K562 (cell line): ENCODE measurements around the gene LRRC58. TPM values are rescaled to one million over a fixed set of nuclear protein-coding genes. Genes with fewer than 3 reads are reported as not detected.

ENCODE experiments used
- CHCHD3 ChIP-seq: fragments of 250-450 bp; sonication (Bioruptor Pico); IDR thresholded peaks from 2 replicates; pipeline ENCODE4 v2.1.2; 2022; ENCODE audit warnings: mild to moderate bottlenecking
- DACH1 ChIP-seq: fragments of 450-650 bp; IDR thresholded peaks from 2 replicates; pipeline ENCODE4 v1.6.1; 2018; ENCODE audit not compliant: partially characterized antibody
- E2F6 ChIP-seq, 2 experiments: IDR thresholded peaks; 2 replicates each; pipeline ENCODE4 v1.6.1; 2011; ENCODE audit warnings: borderline replicate concordance in 1 of 2, control low read depth in 1 of 2, low read depth in 1 of 2, low read length in 1 of 2, mild to moderate bottlenecking in 1 of 2, mixed read lengths in 1 of 2, moderate library complexity in 1 of 2; ENCODE audit not compliant: insufficient read depth in 1 of 2, insufficient read length in 1 of 2, poor library complexity in 1 of 2, severe bottlenecking in 1 of 2; ENCODE audit errors: extremely low read depth in 1 of 2
- FOXK1 ChIP-seq: sonication (generic); formaldehyde crosslinking; IDR thresholded peaks from 2 replicates; pipeline ENCODE4 v1.8.0; 2022; ENCODE audit warnings: missing genetic modification reagents, mild to moderate bottlenecking, borderline replicate concordance
- GTF2E2 ChIP-seq: fragments of 200-800 bp; sonication (Bioruptor generic); IDR thresholded peaks from 2 replicates; pipeline ENCODE4 v1.6.1; 2016; ENCODE audit warnings: missing genetic modification characterization, missing compliant biosample characterization
- HINFP ChIP-seq: fragments of 450-650 bp; conservative IDR thresholded peaks from 2 replicates; pipeline ENCODE4 v1.6.1; 2016; ENCODE audit warnings: missing genetic modification characterization, low read depth, mild to moderate bottlenecking, control low read depth, missing compliant biosample characterization
- KDM5B ChIP-seq: fragments of 200-600 bp; sonication (generic); IDR thresholded peaks from 2 replicates; pipeline ENCODE4 v1.6.1; 2012; ENCODE audit warnings: low read depth, mild to moderate bottlenecking, moderate library complexity, low read length, control low read depth, inconsistent platforms; ENCODE audit not compliant: insufficient replicate concordance
- MCM3 ChIP-seq: fragments of 450-650 bp; IDR thresholded peaks from 2 replicates; pipeline ENCODE4 v1.6.1; 2016
- NR2C2 ChIP-seq, 2 experiments: fragments of 200-800 bp in 1 of 2; sonication (Bioruptor generic) in 1 of 2; sonication (generic) in 1 of 2; formaldehyde crosslinking in 1 of 2; IDR thresholded peaks; 2 replicates each; pipeline versions ENCODE4 v1.6.1 to v1.8.0; 2016 to 2022; ENCODE audit warnings: mild to moderate bottlenecking in 1 of 2, missing compliant biosample characterization in 1 of 2, missing genetic modification characterization in 1 of 2, missing genetic modification reagents in 1 of 2
- STAT5B ChIP-seq: fragments of 250-450 bp; sonication (Bioruptor Pico); IDR thresholded peaks from 2 replicates; pipeline ENCODE4 v1.8.0; 2021; ENCODE audit warnings: mild to moderate bottlenecking, inconsistent platforms
- TARDBP ChIP-seq: fragments of 450-650 bp; IDR thresholded peaks from 2 replicates; pipeline ENCODE4 v1.6.1; 2016
- ZNF75A ChIP-seq: fragments of 450-650 bp; formaldehyde crosslinking; IDR thresholded peaks from 2 replicates; pipeline ENCODE4 v1.4.0; 2020; ENCODE audit warnings: mild to moderate bottlenecking
- ZNF830 ChIP-seq: fragments of 250-450 bp; sonication (Bioruptor Pico); IDR thresholded peaks from 2 replicates; pipeline ENCODE4 v1.5.0; 2021; ENCODE audit warnings: mild to moderate bottlenecking
- polyA plus RNA-seq, 8 experiments: library from polyadenylated mRNA; depleted of rRNA in 4 of 8; stranded (reverse) in 5 of 8; unstranded in 3 of 8; fragments of >200 nt; fragmentation: Nextera tagmentation in 2 of 8; fragmentation: Illumina TruSeq in 1 of 8; extraction: Ambion mirVana in 2 of 8; extraction: Trizol in 1 of 8; gene quantifications; 2 replicates each; pipeline versions ENCODE4 v1.2.1 to v1.2.3, GENCODE V29; 2011 to 2014; ENCODE audit warnings: inconsistent platforms in 1 of 8, missing spikeins in 1 of 8
- total RNA-seq, 7 experiments: library from RNA; depleted of rRNA in 6 of 7; stranded (reverse); fragments of >200 nt in 6 of 7; fragmentation: Illumina TruSeq in 2 of 7; extraction: Trizol in 2 of 7; gene quantifications; 2 replicates each; pipeline versions ENCODE4 v1.2.1 to v1.2.3, GENCODE V29; 2011 to 2021; ENCODE audit warnings: low replicate concordance in 1 of 7

LRRC58 gene
- total and polyA plus RNA-seq, 9 of the 15 experiments (the other 6 are each of a cell fraction or from before 2014, with no cell fraction given), result 5.6 to 26.6 (median 14.8) TPM

- TF ChIP-seq GTF2E2 (tag) (no peak), TARDBP (0 out of 2 replicates have a peak, but pooled peaks have one; percentile 53), STAT5B (CRISPR knock-in tag) (no peak), CHCHD3 (CRISPR knock-in tag) (no peak), MCM3 (no peak), ZNF75A (no peak), NR2C2 (CRISPR knock-in tag; IDR thresholded peaks at IDR 0.05) (no peak), NR2C2 (tag; IDR thresholded peaks at IDR 0.05) (peak; percentile 96), DACH1 (no peak), HINFP (no peak), E2F6 (IDR thresholded peaks at IDR 0.05; ENCODE audit: borderline replicate concordance in 1 of 2, extremely low read depth in 1 of 2, insufficient read depth in 1 of 2, insufficient read length in 1 of 2, low read depth in 1 of 2, low read length in 1 of 2, poor library complexity in 1 of 2, severe bottlenecking in 1 of 2) (peak; percentile 89 to 95), ZNF830 (CRISPR knock-in tag) (no peak), KDM5B (peak; percentile 81), FOXK1 (no peak)
These were observed at the start of gene LRRC58 (continued) for GRCh38 chr3:120348991-120349854.
